ENCODE results near the gene SLIT1.

SLIT1 gene

DNA sequence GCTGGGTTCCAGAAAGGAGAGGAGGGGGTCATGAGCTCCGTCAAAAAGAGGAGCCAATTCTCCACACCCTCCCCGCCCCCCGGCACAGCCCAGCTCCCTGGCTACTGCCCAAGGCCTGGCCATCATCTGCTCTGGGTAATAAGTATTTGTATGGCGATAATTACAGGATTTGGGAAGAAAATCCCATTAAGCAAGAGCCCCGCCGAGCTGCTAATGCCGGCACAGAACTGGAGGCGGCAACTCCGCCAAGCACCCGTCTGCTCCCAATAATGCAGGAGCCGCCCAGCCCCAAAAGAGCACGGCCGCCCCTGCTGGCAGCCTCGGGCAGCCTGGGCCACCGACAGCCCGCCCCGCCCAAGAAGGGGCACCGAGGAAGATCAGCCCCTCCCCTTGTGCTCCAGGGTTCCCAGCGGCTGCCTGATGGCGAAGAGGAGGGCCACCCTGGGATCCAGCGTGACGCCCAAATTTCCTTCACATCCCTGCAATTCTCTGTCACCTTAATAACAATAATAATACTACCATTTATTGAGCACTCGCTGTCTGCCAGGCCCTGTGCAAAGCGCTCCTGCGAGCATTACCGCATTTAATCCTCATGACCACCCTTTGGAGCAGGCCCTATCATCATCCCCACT, 5.9 kb downstream of the SLIT1 start:
- TF ChIP-seq, protein P1, sequence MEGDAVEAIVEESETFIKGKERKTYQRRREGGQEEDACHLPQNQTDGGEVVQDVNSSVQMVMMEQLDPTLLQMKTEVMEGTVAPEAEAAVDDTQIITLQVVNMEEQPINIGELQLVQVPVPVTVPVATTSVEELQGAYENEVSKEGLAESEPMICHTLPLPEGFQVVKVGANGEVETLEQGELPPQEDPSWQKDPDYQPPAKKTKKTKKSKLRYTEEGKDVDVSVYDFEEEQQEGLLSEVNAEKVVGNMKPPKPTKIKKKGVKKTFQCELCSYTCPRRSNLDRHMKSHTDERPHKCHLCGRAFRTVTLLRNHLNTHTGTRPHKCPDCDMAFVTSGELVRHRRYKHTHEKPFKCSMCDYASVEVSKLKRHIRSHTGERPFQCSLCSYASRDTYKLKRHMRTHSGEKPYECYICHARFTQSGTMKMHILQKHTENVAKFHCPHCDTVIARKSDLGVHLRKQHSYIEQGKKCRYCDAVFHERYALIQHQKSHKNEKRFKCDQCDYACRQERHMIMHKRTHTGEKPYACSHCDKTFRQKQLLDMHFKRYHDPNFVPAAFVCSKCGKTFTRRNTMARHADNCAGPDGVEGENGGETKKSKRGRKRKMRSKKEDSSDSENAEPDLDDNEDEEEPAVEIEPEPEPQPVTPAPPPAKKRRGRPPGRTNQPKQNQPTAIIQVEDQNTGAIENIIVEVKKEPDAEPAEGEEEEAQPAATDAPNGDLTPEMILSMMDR (IDR thresholded peaks at IDR 0.05) = peak; percentile 71
- no peak overlapping the region for H3K9ac ChIP-seq
- H3K4me3 ChIP-seq (ENCODE audit: low read depth, low read length) = no peak overlapping the region
- no peak overlapping the region for H3K27ac ChIP-seq
- H3K79me2 ChIP-seq = no peaks in the 10 kb centered on the region
- H3K9me3 ChIP-seq (ENCODE audit: control insufficient read depth, low read length) = no peaks in the 10 kb centered on the region
- H3K27me3 ChIP-seq (ENCODE audit: control insufficient read depth, insufficient read depth, low read length) = no peaks in the 10 kb centered on the region
- H3K36me3 ChIP-seq (ENCODE audit: control insufficient read depth, insufficient read depth, low read length) = no peaks in the 10 kb centered on the region
- H2AFZ ChIP-seq = peak overlapping the region; percentile 61
- no peak overlapping the region for H3K4me2 ChIP-seq (ENCODE audit: low read length)
- H3K4me1 ChIP-seq = peaks cover 4% of the 10 kb centered on the region

DNA sequence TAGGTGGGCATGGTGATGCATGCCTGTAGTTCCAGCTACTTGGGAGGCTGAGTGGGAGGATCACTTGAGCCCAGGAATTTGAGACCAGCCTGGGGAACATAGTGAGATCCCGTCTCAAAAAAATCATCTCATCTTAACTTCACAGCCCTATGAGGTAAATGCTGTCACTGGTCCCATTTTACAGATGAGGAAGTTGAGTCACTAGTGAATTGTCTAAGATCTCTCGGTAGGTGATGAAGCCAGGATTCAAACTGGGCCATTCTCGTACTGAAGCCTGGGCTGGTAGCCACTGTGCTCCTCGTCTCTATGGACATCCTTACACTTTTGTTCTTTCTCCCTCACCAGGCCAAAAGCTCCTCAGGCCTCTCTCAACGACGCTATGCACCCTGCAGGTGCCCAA, 6.4 kb downstream of the SLIT1 start:
- Histone ChIP-seq H3K9me3 (ENCODE audit: control insufficient read depth, low read length) (no peaks in the 10 kb centered on the region), H3K4me2 (ENCODE audit: low read length) (no peak overlapping the region), H3K27me3 (ENCODE audit: control insufficient read depth, insufficient read depth, low read length) (no peaks in the 10 kb centered on the region), H3K9ac (no peak overlapping the region), H3K79me2 (no peaks in the 10 kb centered on the region), H3K4me3 (ENCODE audit: low read depth, low read length) (no peak overlapping the region), H3K4me1 (no peaks in the 10 kb centered on the region), H3K27ac (no peak overlapping the region), H2AFZ (peak overlapping the region; percentile 61), H3K36me3 (ENCODE audit: control insufficient read depth, insufficient read depth, low read length) (no peaks in the 10 kb centered on the region)
- TF ChIP-seq, protein P1 (IDR thresholded peaks at IDR 0.05) = no peak

DNA sequence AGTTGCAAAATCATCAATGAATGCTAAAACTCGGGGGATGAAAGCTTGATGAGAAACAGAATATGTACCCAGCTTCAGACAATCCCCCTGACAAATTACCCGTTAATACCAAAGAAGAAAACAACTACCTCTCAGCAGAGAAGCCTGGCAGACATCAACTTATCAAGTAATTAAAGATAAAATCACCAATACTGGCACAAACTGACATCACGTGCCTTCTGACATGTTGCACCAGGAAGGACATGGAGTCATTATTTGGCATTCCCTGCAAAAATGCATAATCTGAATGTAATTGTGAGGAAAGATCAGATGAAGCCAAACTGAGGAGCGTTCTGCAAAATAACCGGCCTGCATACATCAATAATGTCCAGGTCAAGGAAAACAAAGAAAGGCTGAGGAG, 7.7 kb downstream of the SLIT1 start:
- Histone ChIP-seq H3K4me2 (ENCODE audit: low read length) (no peak overlapping the region), H3K4me3 (ENCODE audit: low read depth, low read length) (no peak overlapping the region), H3K79me2 (no peaks in the 10 kb centered on the region), H3K27ac (no peak overlapping the region), H3K4me1 (no peaks in the 10 kb centered on the region), H3K9me3 (ENCODE audit: control insufficient read depth, low read length) (no peaks in the 10 kb centered on the region), H3K27me3 (ENCODE audit: control insufficient read depth, insufficient read depth, low read length) (no peaks in the 10 kb centered on the region), H3K9ac (no peak overlapping the region), H3K36me3 (ENCODE audit: control insufficient read depth, insufficient read depth, low read length) (no peaks in the 10 kb centered on the region), H2AFZ (no peak overlapping the region)
- TF ChIP-seq, protein P1 (IDR thresholded peaks at IDR 0.05) = no peak

DNA sequence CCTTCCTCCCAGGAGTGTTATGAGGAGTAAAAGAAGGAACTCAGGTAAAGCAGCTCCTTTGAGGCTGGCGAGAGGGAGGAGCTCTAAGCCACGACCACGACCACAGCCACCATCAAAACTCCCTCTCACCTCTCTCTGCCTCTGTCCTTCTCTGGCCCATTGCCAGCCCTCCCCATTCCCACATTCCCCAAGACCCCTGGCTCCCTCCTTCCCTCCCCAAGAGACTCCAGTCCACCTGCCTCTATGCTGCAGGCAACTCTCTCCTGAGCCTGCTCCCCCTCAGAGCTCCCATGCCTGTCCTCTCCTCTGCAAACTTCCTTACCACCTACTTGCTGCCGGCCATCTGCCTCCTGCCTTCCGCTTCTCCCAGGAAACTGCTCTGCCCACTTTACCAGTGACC, 9.5 kb downstream of the SLIT1 start:
- H3K4me3 ChIP-seq (ENCODE audit: low read depth, low read length) = no peak overlapping the region
- no peak overlapping the region for H3K4me2 ChIP-seq (ENCODE audit: low read length)
- TF ChIP-seq, protein P1 (IDR thresholded peaks at IDR 0.05) = no peak
- no peaks in the 10 kb centered on the region for H3K36me3 ChIP-seq (ENCODE audit: control insufficient read depth, insufficient read depth, low read length)
- no peak overlapping the region for H2AFZ ChIP-seq
- no peaks in the 10 kb centered on the region for H3K4me1 ChIP-seq
- no peaks in the 10 kb centered on the region for H3K79me2 ChIP-seq
- H3K9me3 ChIP-seq (ENCODE audit: control insufficient read depth, low read length) = no peaks in the 10 kb centered on the region
- no peak overlapping the region for H3K27ac ChIP-seq
- H3K9ac ChIP-seq = no peak overlapping the region
- no peaks in the 10 kb centered on the region for H3K27me3 ChIP-seq (ENCODE audit: control insufficient read depth, insufficient read depth, low read length)

DNA sequence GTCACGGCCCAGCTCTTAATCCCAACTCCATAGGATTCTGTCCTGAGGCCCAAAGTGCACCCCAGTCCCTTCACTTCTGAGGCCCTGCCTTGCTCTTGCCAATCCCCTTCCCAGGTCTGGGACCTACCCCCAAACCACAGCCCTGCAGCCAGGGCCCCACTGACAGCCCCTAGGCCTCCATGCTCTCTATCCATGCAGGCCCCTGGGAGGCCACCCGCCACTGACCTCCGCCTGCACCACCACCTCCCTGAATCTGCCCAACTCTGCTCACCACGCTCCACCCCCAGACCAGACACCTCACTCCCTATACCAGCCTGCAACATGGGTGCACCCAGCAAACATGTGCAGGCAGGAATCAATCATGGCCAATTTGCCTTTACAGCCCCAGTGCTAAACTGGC, 10.2 kb downstream of the SLIT1 start:
- Histone ChIP-seq H3K36me3 (ENCODE audit: control insufficient read depth, insufficient read depth, low read length) (no peaks in the 10 kb centered on the region), H3K9me3 (ENCODE audit: control insufficient read depth, low read length) (no peaks in the 10 kb centered on the region), H2AFZ (no peak overlapping the region), H3K4me2 (ENCODE audit: low read length) (no peak overlapping the region), H3K9ac (no peak overlapping the region), H3K27me3 (ENCODE audit: control insufficient read depth, insufficient read depth, low read length) (no peaks in the 10 kb centered on the region), H3K4me3 (ENCODE audit: low read depth, low read length) (no peak overlapping the region), H3K27ac (no peak overlapping the region), H3K79me2 (no peaks in the 10 kb centered on the region), H3K4me1 (no peaks in the 10 kb centered on the region)
- TF ChIP-seq, protein P1 (IDR thresholded peaks at IDR 0.05) = no peak
